ENCODE measurements around the gene ETS2. TPM values are rescaled to one million over a fixed set of nuclear protein-coding genes. Genes with fewer than 3 reads are reported as not detected.

Gene ETS2
- total RNA-seq, 1 experiment from 2014 or later, result 132 TPM

DNA sequence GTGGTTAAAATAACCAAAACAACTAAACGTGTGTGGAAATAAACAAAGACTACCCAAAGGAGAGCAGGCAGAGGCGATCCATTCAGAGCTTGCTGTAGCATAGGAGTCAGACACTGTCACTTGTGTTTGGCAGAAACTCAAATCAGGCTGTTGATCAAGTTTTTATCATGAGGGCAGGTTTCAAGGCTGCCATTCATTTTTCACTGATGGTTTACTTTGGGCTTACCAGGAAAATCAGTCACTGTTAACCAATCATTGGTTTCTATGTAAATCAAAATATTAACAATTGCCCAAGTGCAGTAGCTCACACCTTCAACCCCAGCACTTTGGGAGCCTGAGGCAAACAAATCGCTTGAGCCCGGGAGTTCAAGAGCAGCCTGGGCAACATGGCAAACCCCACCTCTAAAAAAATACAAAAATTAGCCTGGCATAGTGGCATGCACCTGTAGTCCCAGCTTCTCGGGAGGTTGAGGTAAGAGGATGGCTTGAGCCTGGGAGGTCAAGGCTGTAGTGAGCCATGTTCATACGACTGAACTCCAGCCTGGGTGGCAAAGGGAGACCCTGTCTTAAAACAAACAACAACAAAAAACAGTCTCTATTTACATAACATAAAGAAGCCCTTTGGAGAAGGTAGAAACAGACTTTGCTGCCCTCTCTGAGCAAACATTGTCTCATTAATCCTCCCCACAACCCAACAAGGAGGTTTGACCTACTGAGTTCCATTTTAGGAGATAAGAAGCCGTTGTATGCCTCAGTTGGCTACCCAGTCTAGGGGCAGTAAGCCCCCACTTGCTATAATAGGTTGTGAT, 21.1 kb upstream of the ETS2 start:
- Histone ChIP-seq H3K4me3 (ENCODE audit: low read depth in 2 of 2, low read length in 2 of 2) (no peak overlapping the region), H3K4me1 (ENCODE audit: control insufficient read depth, insufficient read depth, low read length) (peaks cover 31% of the 10 kb centered on the region), H3K27me3 (ENCODE audit: control insufficient read depth, insufficient read depth, low read length) (no peaks in the 10 kb centered on the region), H3K36me3 (ENCODE audit: control insufficient read depth, insufficient read depth, low read length) (no peaks in the 10 kb centered on the region), H3K9me3 (ENCODE audit: control insufficient read depth, insufficient read depth, low read depth, low read length) (peaks cover 19% of the 10 kb centered on the region; the same call in 1 of the 2 replicates), H3K27ac (ENCODE audit: low read length) (peak overlapping the region; percentile 97)
- no TSS peak for BruUV-seq (replicated peaks)
- intact Hi-C loops (cut with micrococcal nuclease; ENCODE audit: unreplicated experiment) (loop anchor here (5.0 kb wide), 1 partner anchor 52 kb away; no protein-coding TSS in a partner anchor), in situ Hi-C loops (cut with HindIII; ENCODE audit: low pct_unique_long_range_greater_than_20kb, low sequenced_read_pairs) (no loop called here)
- DNase-seq (ENCODE audit: low read depth, low spot score) (no peak), ATAC-seq (no peak)
- ChIA-PET POLR2A (interaction anchor here (0.6 kb wide), 1 partner anchor 18 kb away, joined by 3 read pairs; no protein-coding TSS in a partner anchor), CTCF (no interaction called here)
- TF ChIP-seq POLR2AphosphoS5 (IDR thresholded peaks at IDR 0.05; ENCODE audit: low read depth, low read length) (no peak), TCF7L2 (IDR thresholded peaks at IDR 0.05; ENCODE audit: low read depth, low read length) (no peak), CTCF (IDR thresholded peaks at IDR 0.05) (no peak), REST (IDR thresholded peaks at IDR 0.05; ENCODE audit: insufficient read depth in 1 of 2, low read depth in 2 of 2, low read length in 1 of 2) (no peak), SIN3A (IDR thresholded peaks at IDR 0.05; ENCODE audit: borderline replicate concordance, insufficient read depth, low read depth, low read length) (no peak)

DNA sequence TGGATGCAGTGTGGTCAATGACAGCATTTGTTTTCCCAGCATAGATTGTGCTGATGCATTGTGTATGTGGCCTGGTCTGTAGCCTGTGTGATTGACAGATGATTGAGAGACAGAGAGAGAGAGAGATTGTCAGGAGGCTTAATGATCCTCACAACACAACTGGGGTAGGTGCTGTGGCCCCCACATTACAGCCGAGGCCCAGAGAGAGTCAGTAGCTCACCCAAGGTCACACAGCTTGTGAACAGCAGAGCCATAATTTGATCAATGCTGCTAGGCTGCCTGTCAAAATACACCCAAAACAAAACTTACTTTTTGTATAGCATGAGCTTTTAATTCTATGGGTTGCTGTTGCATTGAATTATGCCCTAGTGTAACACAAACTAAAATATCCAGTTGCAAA, 20.2 kb upstream of the ETS2 start:
- in situ Hi-C loops (cut with HindIII; ENCODE audit: low pct_unique_long_range_greater_than_20kb, low sequenced_read_pairs), result no loop called here
- no peak for ATAC-seq

More for the DNA sequence above, 20.2 kb upstream of the ETS2 start:
- no TSS peak for BruUV-seq (replicated peaks)
- ChIA-PET POLR2A (interaction anchor here (2.4 kb wide), 1 partner anchor 16 kb away, joined by 8 read pairs; no protein-coding TSS in a partner anchor), CTCF (no interaction called here)
- no peaks in the 10 kb centered on the region for H3K27me3 ChIP-seq (ENCODE audit: control insufficient read depth, insufficient read depth, low read length)
- peaks cover 31% of the 10 kb centered on the region for H3K4me1 ChIP-seq (ENCODE audit: control insufficient read depth, insufficient read depth, low read length)
- H3K36me3 ChIP-seq (ENCODE audit: control insufficient read depth, insufficient read depth, low read length), result no peaks in the 10 kb centered on the region
- DNase-seq (ENCODE audit: low read depth, low spot score), result no peak
- H3K27ac ChIP-seq (ENCODE audit: low read length), result peak overlapping the region; percentile 97
- intact Hi-C loops (cut with micrococcal nuclease; ENCODE audit: unreplicated experiment), result loop anchor here (5.0 kb wide), 1 partner anchor 53 kb away; no protein-coding TSS in a partner anchor
- H3K4me3 ChIP-seq (ENCODE audit: low read depth in 2 of 2, low read length in 2 of 2), result no peak overlapping the region
- peaks cover 21% of the 10 kb centered on the region; the same call in 1 of the 2 replicates for H3K9me3 ChIP-seq (ENCODE audit: control insufficient read depth, insufficient read depth, low read depth, low read length)
- TF ChIP-seq SIN3A (IDR thresholded peaks at IDR 0.05; ENCODE audit: borderline replicate concordance, insufficient read depth, low read depth, low read length), result no peak
- no peak for TF ChIP-seq POLR2AphosphoS5 (IDR thresholded peaks at IDR 0.05; ENCODE audit: low read depth, low read length)
- TF ChIP-seq CTCF (IDR thresholded peaks at IDR 0.05), result no peak
- no peak for TF ChIP-seq TCF7L2 (IDR thresholded peaks at IDR 0.05; ENCODE audit: low read depth, low read length)
- TF ChIP-seq REST (IDR thresholded peaks at IDR 0.05; ENCODE audit: insufficient read depth in 1 of 2, low read depth in 2 of 2, low read length in 1 of 2), result no peak
